H9 (cell line): ENCODE measurements around the gene IARS1. TPM values are rescaled to one million over a fixed set of nuclear protein-coding genes. Genes with fewer than 3 reads are reported as not detected.

ENCODE experiments used
- DNase-seq: peaks from one replicate; pipeline ENCODE4 v3.0.0-alpha.2; 2017
- H2AFZ ChIP-seq: one replicate; pipeline ENCODE4 v1.6.1; 2013; ENCODE audit warnings: mild to moderate bottlenecking, low read length, control low read depth, moderate library complexity
- H2AK5ac ChIP-seq: 2 replicates; pipeline ENCODE4 v1.6.1; 2013; ENCODE audit warnings: low read length, control low read depth, mixed read lengths; ENCODE audit not compliant: insufficient read length
- H2BK120ac ChIP-seq: one replicate; pipeline ENCODE4 v1.6.1; 2013; ENCODE audit warnings: low read depth, mild to moderate bottlenecking, low read length, control low read depth, inconsistent platforms; ENCODE audit not compliant: poor library complexity, severe bottlenecking
- H2BK12ac ChIP-seq: 2 replicates; pipeline ENCODE4 v1.6.1; 2013; ENCODE audit warnings: low read length, control low read depth, mixed read lengths, low read depth; ENCODE audit not compliant: insufficient read length
- H2BK15ac ChIP-seq: 2 replicates; pipeline ENCODE4 v1.6.1; 2013; ENCODE audit warnings: low read depth, low read length, control low read depth
- H2BK20ac ChIP-seq: one replicate; pipeline ENCODE4 v1.6.1; 2013; ENCODE audit warnings: low read depth, mild to moderate bottlenecking, low read length, control low read depth, inconsistent platforms; ENCODE audit not compliant: poor library complexity, severe bottlenecking
- H2BK5ac ChIP-seq: 2 replicates; pipeline ENCODE4 v1.6.1; 2013; ENCODE audit warnings: low read length, control low read depth, mixed read lengths; ENCODE audit not compliant: insufficient read length
- H3K14ac ChIP-seq: 2 replicates; pipeline ENCODE4 v1.6.1; 2013; ENCODE audit warnings: low read length, control low read depth; ENCODE audit not compliant: insufficient read depth
- H3K18ac ChIP-seq: 2 replicates; pipeline ENCODE4 v1.6.1; 2013; ENCODE audit warnings: low read depth, mild to moderate bottlenecking, mixed read lengths, low read length, control low read depth; ENCODE audit not compliant: insufficient read length
- H3K23ac ChIP-seq: 2 replicates; pipeline ENCODE4 v1.6.1; 2013; ENCODE audit warnings: low read length, control low read depth, mixed read lengths, low read depth; ENCODE audit not compliant: insufficient read length
- H3K23me2 ChIP-seq: 2 replicates; pipeline ENCODE4 v1.6.1; 2013; ENCODE audit warnings: low read depth, mild to moderate bottlenecking, mixed read lengths, low read length, control low read depth; ENCODE audit not compliant: insufficient read length, poor library complexity, severe bottlenecking
- H3K27ac ChIP-seq: 2 replicates; pipeline ENCODE4 v1.5.1; 2013; ENCODE audit warnings: low read length, control low read depth, mixed read lengths, low read depth; ENCODE audit not compliant: insufficient read length
- H3K27me3 ChIP-seq: 2 replicates; pipeline ENCODE4 v1.6.1; 2013; ENCODE audit warnings: low read length, control low read depth, inconsistent platforms; ENCODE audit not compliant: insufficient read depth
- H3K4ac ChIP-seq: 2 replicates; pipeline ENCODE4 v1.6.1; 2013; ENCODE audit warnings: low read depth, mild to moderate bottlenecking, control low read depth, inconsistent platforms, low read length, moderate library complexity
- H3K4me1 ChIP-seq: 2 replicates; pipeline ENCODE4 v1.6.1; 2013; ENCODE audit warnings: low read length, control low read depth, inconsistent platforms; ENCODE audit not compliant: insufficient read depth
- H3K4me2 ChIP-seq: 2 replicates; pipeline ENCODE4 v1.6.1; 2013; ENCODE audit warnings: low read length, control low read depth, mixed read lengths; ENCODE audit not compliant: insufficient read length, insufficient read depth
- H3K56ac ChIP-seq: 2 replicates; pipeline ENCODE4 v1.6.1; 2013; ENCODE audit warnings: low read depth, mild to moderate bottlenecking, mixed read lengths, low read length, control low read depth; ENCODE audit not compliant: insufficient read length
- H3K79me1 ChIP-seq: 2 replicates; pipeline ENCODE4 v1.6.1; 2013; ENCODE audit warnings: low read depth, mild to moderate bottlenecking, moderate library complexity, low read length, control low read depth, inconsistent platforms; ENCODE audit not compliant: insufficient read depth, poor library complexity, severe bottlenecking
- H3K79me2 ChIP-seq: 2 replicates; pipeline ENCODE4 v1.6.1; 2013; ENCODE audit warnings: low read length, control low read depth, inconsistent platforms; ENCODE audit not compliant: insufficient read depth
- H3K9ac ChIP-seq: 2 replicates; pipeline ENCODE4 v1.6.1; 2013; ENCODE audit warnings: low read length, control low read depth, mixed read lengths; ENCODE audit not compliant: insufficient read length; ENCODE audit errors: extremely low read depth
- H3K9me3 ChIP-seq: one replicate; pipeline ENCODE4 v1.6.1; 2013; ENCODE audit warnings: low read depth, low read length, inconsistent platforms; ENCODE audit not compliant: control insufficient read depth
- H3T11ph ChIP-seq: one replicate; pipeline ENCODE4 v1.6.1; 2013; ENCODE audit warnings: mild to moderate bottlenecking, low read length, control low read depth, inconsistent platforms
- H4K20me1 ChIP-seq: one replicate; pipeline ENCODE4 v1.6.1; 2013; ENCODE audit not compliant: control insufficient read depth, insufficient read length, insufficient read depth
- H4K5ac ChIP-seq: 2 replicates; pipeline ENCODE4 v1.6.1; 2013; ENCODE audit warnings: low read depth, mild to moderate bottlenecking, mixed read lengths, low read length, control low read depth; ENCODE audit not compliant: insufficient read length
- H4K8ac ChIP-seq: replicated peaks from 2 replicates; pipeline ENCODE4 v1.6.1; 2013; ENCODE audit warnings: low read length, control low read depth, mixed read lengths, low read depth; ENCODE audit not compliant: insufficient read length
- H4K91ac ChIP-seq: 2 replicates; pipeline ENCODE4 v1.6.1; 2013; ENCODE audit warnings: low read depth, mild to moderate bottlenecking, moderate library complexity, mixed read lengths, low read length, control low read depth; ENCODE audit not compliant: insufficient read length
- H3K27ac Mint-ChIP-seq, 3 experiments: 2 replicates in 2 of 3; 3 replicates in 1 of 3; pipeline ENCODE4 v1.8.0; 2020 to 2021; ENCODE audit warnings: mixed read lengths in 3 of 3, mild to moderate bottlenecking in 1 of 3, moderate library complexity in 1 of 3
- H3K27me3 Mint-ChIP-seq: 2 replicates; pipeline ENCODE4 v1.8.0; 2021; ENCODE audit warnings: low read depth, mild to moderate bottlenecking, moderate library complexity, mixed read lengths
- H3K36me3 Mint-ChIP-seq, 3 experiments: 2 replicates in 2 of 3; 3 replicates in 1 of 3; pipeline ENCODE4 v1.8.0; 2020 to 2021; ENCODE audit warnings: low read depth in 3 of 3, mixed read lengths in 3 of 3; ENCODE audit not compliant: insufficient read depth in 1 of 3
- H3K4me1 Mint-ChIP-seq, 2 experiments: 2 replicates each; pipeline ENCODE4 v1.8.0; 2020; ENCODE audit warnings: mixed read lengths in 2 of 2
- H3K4me3 Mint-ChIP-seq, 2 experiments: 2 replicates in 1 of 2; 3 replicates in 1 of 2; pipeline ENCODE4 v1.8.0; 2020 to 2021; ENCODE audit warnings: mild to moderate bottlenecking in 2 of 2, mixed read lengths in 2 of 2, moderate library complexity in 1 of 2
- H3K9me3 Mint-ChIP-seq, 2 experiments: 2 replicates in 1 of 2; 3 replicates in 1 of 2; pipeline ENCODE4 v1.8.0; 2020; ENCODE audit warnings: mild to moderate bottlenecking in 2 of 2, mixed read lengths in 2 of 2, moderate library complexity in 1 of 2
- CTCF ChIP-seq: fragments of 200-600 bp; sonication (generic); conservative IDR thresholded peaks from 3 replicates; pipeline ENCODE4 v1.8.0; 2021; ENCODE audit warnings: antibody characterized with exemption, mild to moderate bottlenecking
- WGBS: extraction: QIAGEN DNeasy Blood & Tissue Kit; methylation state at CpG from one replicate; pipeline ENCODE4 v1.1.7; 2013; ENCODE audit warnings: missing lambda C conversion rate, low lambda C conversion rate, mixed read lengths; ENCODE audit not compliant: insufficient read length; ENCODE audit errors: extremely low coverage; 5-methylcytosine and 5-hydroxymethylcytosine counted together
- total RNA-seq: library from RNA; stranded (reverse); gene quantifications from 2 replicates; pipeline ENCODE4 v1.2.1, GENCODE V29; 2021

IARS1 gene
- total RNA-seq, 1 experiment from 2014 or later: 234 TPM

GRCh38 chr9:92270511-92270910 lies 23.0 kb downstream of the IARS1 start:
- H3K23ac ChIP-seq: no peak overlapping the region
- no peak overlapping the region for H3K14ac ChIP-seq
- no peak overlapping the region for H2BK15ac ChIP-seq
- no peak overlapping the region for H3K27ac ChIP-seq
- Mint-ChIP-seq H3K4me3 (no peak overlapping the region), H3K9me3 (no peaks in the 10 kb centered on the region), H3K27me3 (no peaks in the 10 kb centered on the region; the same call in 1 of the 2 replicates), H3K27ac (no peak overlapping the region; a peak in 1 of 7 replicates), H3K4me1 (no peaks in the 10 kb centered on the region), H3K36me3 (peaks cover 62 to 98% (median 92%) of the 10 kb centered on the region in 3 experiments)
- no peaks in the 10 kb centered on the region for H3K4me1 ChIP-seq
- no peak overlapping the region for H4K91ac ChIP-seq
- no peak overlapping the region for H2BK20ac ChIP-seq
- no peak overlapping the region for H4K8ac ChIP-seq
- no peak overlapping the region for H3K4me2 ChIP-seq
- no peak overlapping the region for H2AK5ac ChIP-seq
- no peak overlapping the region for H2AFZ ChIP-seq
- H3K79me2 ChIP-seq: no peaks in the 10 kb centered on the region
- no peak overlapping the region for H3K4ac ChIP-seq
- no CpG with 5 or more reads among the region's 5 CpGs for WGBS
- no peak overlapping the region for H4K5ac ChIP-seq
- H3K56ac ChIP-seq: no peak overlapping the region
- DNase-seq: no peak
- H4K20me1 ChIP-seq: no peaks in the 10 kb centered on the region
- no peak overlapping the region for H2BK5ac ChIP-seq
- H3K27me3 ChIP-seq: no peaks in the 10 kb centered on the region
- H3T11ph ChIP-seq: no peak overlapping the region
- H3K9ac ChIP-seq: no peak overlapping the region
- no peaks in the 10 kb centered on the region for H3K23me2 ChIP-seq
- H3K9me3 ChIP-seq: no peaks in the 10 kb centered on the region
- H2BK12ac ChIP-seq: no peak overlapping the region
- no peaks in the 10 kb centered on the region for H3K79me1 ChIP-seq
- H2BK120ac ChIP-seq: no peak overlapping the region
- TF ChIP-seq CTCF: no peak
- no peak overlapping the region for H3K18ac ChIP-seq
